Measurements from ENCODE around the gene ZNF787. TPM values are rescaled to one million over a fixed set of nuclear protein-coding genes. Genes with fewer than 3 reads are reported as not detected.

Gene ZNF787
- total RNA-seq, 2 experiments from 2014 or later: 24.2 to 26.1 TPM

DNA sequence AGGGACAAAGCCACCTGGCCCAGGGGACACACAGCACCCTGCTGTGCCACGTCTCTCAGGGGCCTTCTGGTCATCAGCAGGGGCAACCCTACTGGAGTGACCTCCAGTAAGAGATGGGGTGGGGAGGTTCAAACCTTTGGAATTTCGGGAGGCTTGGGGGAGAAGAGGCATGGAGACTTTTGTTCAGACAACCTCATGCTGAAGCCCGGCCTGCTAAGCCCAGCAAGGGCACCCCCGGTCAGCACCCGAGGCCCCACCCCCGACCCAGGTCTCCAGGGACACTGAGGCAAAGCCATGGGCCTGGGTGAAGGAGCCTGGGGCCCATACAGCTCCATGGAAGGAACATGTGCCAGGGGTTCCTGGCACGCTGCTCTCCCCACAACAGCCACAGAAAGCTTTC lies 23.3 kb downstream of the ZNF787 start:
- Mint-ChIP-seq H3K27me3 (ENCODE audit: low read depth) (no peaks in the 10 kb centered on the region), H3K9me3 (peaks cover 3% of the 10 kb centered on the region), H3K27ac (no peak overlapping the region), H3K36me3 (ENCODE audit: low read depth) (peaks cover 23% of the 10 kb centered on the region), H3K4me1 (ENCODE audit: low read depth) (peaks cover 6% of the 10 kb centered on the region), H3K4me3 (no peak overlapping the region)
- no peak for DNase-seq
- CTCF ChIA-PET: no interaction called here
- intact Hi-C loops (cut with micrococcal nuclease): no loop called here

DNA sequence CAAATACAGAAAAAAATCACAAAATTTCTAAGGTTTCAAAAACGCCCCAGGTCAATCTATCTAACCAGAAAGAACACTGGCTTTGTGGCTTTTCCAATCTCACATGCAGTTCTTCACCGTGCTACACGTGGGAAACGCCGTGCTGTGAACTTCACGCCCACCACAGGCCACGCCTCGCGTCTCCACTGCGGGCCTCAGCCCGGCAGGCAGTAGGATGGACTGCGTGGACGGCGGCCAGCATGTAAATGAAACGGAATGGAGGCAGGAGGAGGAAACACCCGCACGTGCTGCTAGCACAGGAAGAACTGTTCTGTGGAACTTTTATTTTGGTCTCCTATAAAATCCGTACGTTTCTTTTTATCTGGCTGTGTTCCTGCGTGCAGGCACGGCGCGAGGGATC lies 23.8 kb downstream of the ZNF787 start:
- CTCF ChIA-PET: no interaction called here
- Mint-ChIP-seq H3K27ac (no peak overlapping the region), H3K9me3 (peaks cover 5% of the 10 kb centered on the region), H3K27me3 (ENCODE audit: low read depth) (no peaks in the 10 kb centered on the region), H3K4me3 (no peak overlapping the region), H3K36me3 (ENCODE audit: low read depth) (peaks cover 25% of the 10 kb centered on the region), H3K4me1 (ENCODE audit: low read depth) (peaks cover 6% of the 10 kb centered on the region)
- DNase-seq: no peak
- intact Hi-C loops (cut with micrococcal nuclease): no loop called here

DNA sequence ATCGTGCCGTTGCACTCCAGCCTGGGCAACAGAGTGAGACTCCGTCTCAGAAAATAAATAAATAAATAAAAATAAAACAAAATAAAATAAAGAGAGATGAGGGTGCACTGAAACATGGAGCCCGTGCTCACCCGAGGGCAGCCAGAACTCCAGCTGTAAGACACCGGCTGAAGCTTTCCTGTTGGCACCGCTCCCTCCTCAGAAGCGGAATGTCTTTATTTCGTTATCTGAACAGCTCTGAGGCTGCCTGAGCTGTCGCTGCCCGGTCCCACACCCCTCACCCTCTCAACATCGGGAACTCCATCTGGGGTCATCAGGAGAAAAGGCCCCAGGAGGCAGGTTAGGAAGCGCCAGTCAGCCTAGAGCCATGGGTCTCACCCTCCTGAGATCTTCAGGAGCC lies 24.4 kb downstream of the ZNF787 start:
- DNase-seq: no peak
- peaks cover 5% of the 10 kb centered on the region for H3K9me3 Mint-ChIP-seq
- peaks cover 8% of the 10 kb centered on the region for H3K4me1 Mint-ChIP-seq (ENCODE audit: low read depth)
- CTCF ChIA-PET: interaction anchor here (1.9 kb wide), 1 partner anchor 8 kb away, joined by 9 read pairs; no protein-coding TSS in a partner anchor
- no peak overlapping the region for H3K27ac Mint-ChIP-seq
- peaks cover 25% of the 10 kb centered on the region for H3K36me3 Mint-ChIP-seq (ENCODE audit: low read depth)
- no peak overlapping the region for H3K4me3 Mint-ChIP-seq
- intact Hi-C loops (cut with micrococcal nuclease): no loop called here
- H3K27me3 Mint-ChIP-seq (ENCODE audit: low read depth): no peaks in the 10 kb centered on the region

DNA sequence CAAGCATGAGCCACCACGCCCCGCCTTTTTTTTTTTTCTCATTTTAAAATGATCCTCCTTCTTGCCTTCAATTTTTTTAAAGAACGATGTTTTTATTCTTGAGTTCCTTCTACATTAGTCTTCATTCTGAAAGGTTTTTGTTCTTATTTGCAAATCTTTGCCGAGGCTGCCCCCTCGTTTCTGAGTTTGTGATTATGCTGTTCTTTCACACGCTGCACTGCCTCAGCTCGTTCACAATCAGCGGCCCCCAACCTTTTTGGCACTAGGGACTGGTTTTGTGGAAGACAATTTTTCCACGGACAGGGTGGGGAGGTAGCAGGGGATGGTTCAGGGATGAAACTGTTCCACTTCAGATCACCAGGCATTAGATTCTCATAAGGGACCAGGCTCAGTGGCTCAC lies 26.6 kb downstream of the ZNF787 start:
- no peak overlapping the region for H3K4me3 Mint-ChIP-seq
- CTCF ChIA-PET: no interaction called here
- no peak overlapping the region for H3K27ac Mint-ChIP-seq
- peaks cover 31% of the 10 kb centered on the region for H3K36me3 Mint-ChIP-seq (ENCODE audit: low read depth)
- intact Hi-C loops (cut with micrococcal nuclease): no loop called here
- H3K4me1 Mint-ChIP-seq (ENCODE audit: low read depth): peaks cover 8% of the 10 kb centered on the region
- peaks cover 5% of the 10 kb centered on the region for H3K9me3 Mint-ChIP-seq
- DNase-seq: no peak
- H3K27me3 Mint-ChIP-seq (ENCODE audit: low read depth): no peaks in the 10 kb centered on the region

DNA sequence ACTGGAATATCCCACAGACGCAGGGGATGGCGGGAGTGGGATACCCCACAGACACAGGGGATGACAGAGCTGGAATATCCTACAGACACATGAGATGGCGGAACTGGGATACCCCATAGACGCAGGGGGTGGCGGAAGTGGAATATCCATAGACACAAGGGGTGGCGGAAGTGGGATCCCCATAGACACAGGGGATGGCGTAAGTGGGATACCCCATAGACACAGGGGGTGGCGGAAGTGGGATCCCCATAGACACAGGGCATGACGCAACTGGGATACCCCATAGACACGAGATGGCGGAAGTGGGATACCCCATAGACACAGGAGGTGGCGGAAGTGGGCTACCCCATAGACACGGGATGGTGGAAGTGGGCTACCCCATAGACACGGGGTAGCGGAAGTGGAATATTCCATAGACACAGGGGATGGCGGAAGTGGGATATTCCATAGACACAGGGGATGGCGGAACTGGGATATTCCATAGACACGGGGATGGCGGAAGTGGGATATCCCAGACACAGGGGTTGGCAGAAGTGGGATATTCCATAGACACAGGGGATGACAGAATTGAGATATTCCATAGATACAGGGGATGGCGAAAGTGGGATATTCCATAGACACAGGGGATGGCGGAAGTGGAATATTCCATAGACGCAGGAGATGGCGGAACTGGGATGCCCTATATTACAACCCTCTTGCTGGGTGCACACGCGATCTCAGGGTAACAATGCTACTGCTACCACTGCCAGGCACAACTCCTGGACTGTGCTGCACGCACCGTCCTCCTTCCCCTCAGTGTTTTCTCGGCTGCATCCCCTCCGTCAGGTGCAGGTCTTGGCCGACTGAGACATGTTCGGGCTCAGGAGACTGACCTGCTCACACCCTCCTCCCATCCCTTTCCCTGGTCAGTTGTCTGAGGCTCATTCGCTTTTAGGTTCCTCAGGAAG lies 28.1 kb downstream of the ZNF787 start:
- Mint-ChIP-seq H3K4me1 (ENCODE audit: low read depth) (peaks cover 8% of the 10 kb centered on the region), H3K4me3 (no peak overlapping the region), H3K27me3 (ENCODE audit: low read depth) (no peaks in the 10 kb centered on the region), H3K27ac (no peak overlapping the region), H3K36me3 (ENCODE audit: low read depth) (peaks cover 33% of the 10 kb centered on the region), H3K9me3 (peaks cover 5% of the 10 kb centered on the region)
- no peak for DNase-seq
- intact Hi-C loops (cut with micrococcal nuclease): no loop called here
- CTCF ChIA-PET: no interaction called here

DNA sequence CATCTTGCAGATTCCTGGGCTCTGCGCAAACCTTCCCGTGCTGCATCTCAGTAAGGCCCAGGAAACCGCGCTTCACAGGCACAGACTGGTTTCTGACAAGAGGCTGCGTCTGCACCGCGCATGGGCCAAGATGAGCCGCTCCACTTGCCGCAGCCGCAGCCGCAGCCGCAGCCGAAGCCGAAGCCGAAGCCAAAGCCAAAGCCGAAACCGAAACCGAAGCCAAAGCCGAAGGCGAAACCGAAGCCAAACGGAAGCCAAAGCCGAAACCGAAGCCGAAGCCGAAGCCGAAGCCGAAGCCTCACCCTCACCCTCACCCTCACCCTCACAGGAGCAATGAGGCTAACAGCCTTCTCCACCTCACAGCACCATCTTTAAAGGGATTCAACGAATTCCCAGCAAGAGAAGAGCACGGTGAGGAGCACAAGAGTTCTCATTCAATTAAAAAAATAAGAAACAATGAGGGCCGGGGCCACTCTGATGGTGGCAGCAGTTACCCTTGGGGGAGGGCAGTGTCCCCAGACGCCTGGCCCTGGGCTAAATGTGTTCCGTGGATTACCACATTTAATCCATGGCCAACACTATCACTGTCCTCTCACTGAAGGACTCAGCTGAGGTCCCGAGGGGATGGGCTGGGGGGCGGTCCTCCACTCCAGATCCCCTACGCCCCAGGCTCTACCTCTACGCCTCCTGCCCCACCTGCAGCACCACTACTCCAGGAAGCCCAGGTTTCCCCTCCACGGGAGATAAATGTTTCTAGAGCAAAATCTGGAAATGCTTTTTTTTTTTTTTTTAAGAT lies 29.1 kb downstream of the ZNF787 start:
- Mint-ChIP-seq H3K4me1 (ENCODE audit: low read depth) (peaks cover 8% of the 10 kb centered on the region), H3K36me3 (ENCODE audit: low read depth) (peaks cover 36% of the 10 kb centered on the region)
- intact Hi-C loops (cut with micrococcal nuclease): no loop called here

DNA sequence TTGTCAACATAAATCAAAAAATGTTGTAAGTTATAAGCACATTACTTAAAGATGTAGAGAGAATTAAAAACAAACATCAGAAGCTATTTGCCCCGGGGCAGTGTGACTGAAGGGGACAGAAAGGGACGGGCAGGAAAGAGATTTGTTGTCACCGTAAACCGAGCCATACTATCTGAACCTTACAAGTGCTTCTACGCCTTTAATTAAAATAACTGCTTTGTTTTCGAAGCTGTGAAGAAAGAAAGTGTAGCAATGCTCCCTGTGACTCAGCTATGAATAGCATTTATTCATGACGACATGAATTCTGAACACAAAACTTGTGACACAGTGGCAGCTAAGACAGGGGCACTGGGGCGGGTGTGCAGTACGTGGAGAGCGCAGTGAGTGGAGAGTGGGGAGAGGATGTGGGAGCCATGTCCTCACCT lies 30.0 kb downstream of the ZNF787 start:
- Mint-ChIP-seq H3K4me1 (ENCODE audit: low read depth) (peaks cover 8% of the 10 kb centered on the region), H3K27me3 (ENCODE audit: low read depth) (no peaks in the 10 kb centered on the region), H3K36me3 (ENCODE audit: low read depth) (peaks cover 36% of the 10 kb centered on the region), H3K9me3 (peaks cover 5% of the 10 kb centered on the region), H3K27ac (no peak overlapping the region), H3K4me3 (no peak overlapping the region)
- no peak for DNase-seq
- CTCF ChIA-PET: no interaction called here
- intact Hi-C loops (cut with micrococcal nuclease): no loop called here

More for the DNA sequence above, 29.1 kb downstream of the ZNF787 start:
- no peak for DNase-seq
- peaks cover 5% of the 10 kb centered on the region for H3K9me3 Mint-ChIP-seq
- no peak overlapping the region for H3K27ac Mint-ChIP-seq
- H3K27me3 Mint-ChIP-seq (ENCODE audit: low read depth): no peaks in the 10 kb centered on the region
- CTCF ChIA-PET: no interaction called here
- no peak overlapping the region for H3K4me3 Mint-ChIP-seq

DNA sequence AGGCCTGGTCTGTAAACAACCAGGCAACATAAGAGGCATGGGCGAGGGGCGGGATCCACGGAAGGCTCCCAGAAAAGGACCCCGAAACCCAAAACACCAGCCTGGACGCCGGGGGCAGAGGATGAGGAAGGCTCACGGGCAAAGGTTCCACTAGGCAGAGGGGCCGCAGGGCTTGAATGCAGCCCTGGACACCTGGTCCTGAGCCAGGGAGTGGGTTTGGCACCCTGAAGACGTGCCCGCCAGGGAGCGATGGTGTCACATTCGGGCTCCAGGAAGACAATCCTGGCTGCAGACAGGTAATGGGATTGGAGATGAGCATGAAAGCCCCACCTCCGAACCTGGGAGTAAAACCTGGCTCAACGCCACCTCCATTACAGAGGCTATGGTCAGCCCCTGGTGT lies 31.8 kb downstream of the ZNF787 start:
- no peak for DNase-seq
- peaks cover 8% of the 10 kb centered on the region for H3K4me1 Mint-ChIP-seq (ENCODE audit: low read depth)
- H3K9me3 Mint-ChIP-seq: peaks cover 5% of the 10 kb centered on the region
- H3K27ac Mint-ChIP-seq: no peak overlapping the region
- no peaks in the 10 kb centered on the region for H3K27me3 Mint-ChIP-seq (ENCODE audit: low read depth)
- intact Hi-C loops (cut with micrococcal nuclease): loop anchor here (10.0 kb wide), 1 partner anchor 225 kb away; the partner anchor contains the start of gene ZSCAN5A
- peaks cover 28% of the 10 kb centered on the region for H3K36me3 Mint-ChIP-seq (ENCODE audit: low read depth)
- CTCF ChIA-PET: interaction anchor here (1.2 kb wide), 1 partner anchor 10 kb away, joined by 3 read pairs; no protein-coding TSS in a partner anchor
- no peak overlapping the region for H3K4me3 Mint-ChIP-seq

DNA sequence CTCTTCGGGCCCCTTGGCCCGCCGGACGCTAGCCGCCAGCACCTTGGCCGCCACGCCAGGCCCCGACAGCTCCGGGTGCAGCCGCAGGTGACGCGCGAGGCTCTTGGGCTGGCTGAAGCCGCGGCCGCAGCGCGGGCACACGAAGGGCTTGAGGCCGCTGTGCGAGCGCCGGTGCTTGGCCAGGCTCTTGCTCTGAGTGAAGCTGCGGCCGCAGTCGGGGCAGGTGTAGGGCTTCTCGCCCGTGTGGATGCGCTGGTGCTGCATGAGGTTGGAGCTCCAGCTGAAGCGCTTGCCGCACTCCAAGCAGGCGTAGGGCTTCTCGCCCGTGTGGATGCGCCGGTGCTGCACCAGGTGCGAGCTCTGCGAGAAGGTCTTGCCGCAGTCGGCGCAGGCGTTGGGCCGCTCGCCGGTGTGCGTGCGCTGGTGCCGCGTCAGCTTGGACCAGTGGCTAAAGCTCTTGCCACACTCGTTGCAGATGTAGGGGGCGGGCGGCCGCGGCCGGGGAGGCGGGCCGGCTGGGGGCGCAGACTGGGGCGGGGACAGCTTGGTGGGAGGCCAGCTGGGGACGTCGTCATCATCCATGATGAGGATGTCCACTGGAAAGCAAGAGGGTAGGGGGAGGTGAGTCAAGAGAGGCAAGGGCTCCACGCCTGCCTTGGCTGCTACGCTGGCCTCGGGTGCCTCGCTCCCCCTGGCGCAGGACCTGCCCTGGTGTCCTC lies 32.4 kb downstream of the ZNF787 start:
- Mint-ChIP-seq H3K27me3 (ENCODE audit: low read depth) (no peaks in the 10 kb centered on the region), H3K27ac (no peak overlapping the region), H3K4me3 (no peak overlapping the region), H3K4me1 (ENCODE audit: low read depth) (peaks cover 8% of the 10 kb centered on the region), H3K9me3 (peaks cover 5% of the 10 kb centered on the region), H3K36me3 (ENCODE audit: low read depth) (peaks cover 24% of the 10 kb centered on the region)
- no peak for DNase-seq
- CTCF ChIA-PET: no interaction called here
- intact Hi-C loops (cut with micrococcal nuclease): loop anchor here (10.0 kb wide), 1 partner anchor 226 kb away; the partner anchor contains the start of gene ZSCAN5A

DNA sequence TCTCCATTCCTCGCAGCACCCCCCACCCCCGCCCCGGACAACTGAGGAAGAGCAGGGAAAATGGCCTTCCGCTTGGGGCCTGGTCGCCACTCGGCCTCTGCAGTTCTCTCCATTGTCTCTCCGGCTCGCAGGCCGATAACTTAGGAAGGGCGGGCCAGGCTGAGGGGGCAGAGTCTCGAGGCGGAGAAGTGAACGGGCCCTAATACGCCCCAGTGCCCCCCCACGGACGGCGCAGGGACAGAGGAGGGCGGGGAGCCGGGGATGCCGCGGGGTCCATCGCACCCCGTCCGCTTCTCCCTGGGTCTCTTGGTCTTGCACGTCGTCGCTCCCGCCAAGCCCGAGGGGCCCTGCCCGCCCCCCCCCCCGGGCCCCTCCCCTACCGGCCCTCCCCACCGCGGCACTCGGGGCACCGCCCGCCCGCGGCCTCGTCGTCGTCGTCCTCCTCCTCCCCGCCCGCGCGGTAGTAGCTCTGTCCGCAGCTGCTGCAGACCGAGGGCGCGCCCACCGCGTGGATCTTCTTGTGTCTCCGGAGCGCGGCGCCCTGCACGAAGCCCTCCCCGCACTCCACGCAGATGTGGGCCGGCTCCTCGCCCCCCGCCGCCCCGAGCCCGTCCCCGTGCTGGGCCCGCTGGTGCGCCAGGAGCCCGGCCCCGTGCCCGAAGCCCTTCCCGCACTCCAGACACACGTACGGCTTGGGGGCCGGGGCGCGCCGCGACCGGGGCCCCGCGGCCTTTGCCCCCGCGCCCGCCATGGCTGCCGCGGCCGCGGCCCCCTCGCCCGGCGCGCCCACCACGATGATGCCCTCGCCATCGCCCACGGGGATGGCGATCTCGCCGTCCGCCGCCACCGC lies 33.2 kb downstream of the ZNF787 start:
- H3K27ac Mint-ChIP-seq: no peak overlapping the region

DNA sequence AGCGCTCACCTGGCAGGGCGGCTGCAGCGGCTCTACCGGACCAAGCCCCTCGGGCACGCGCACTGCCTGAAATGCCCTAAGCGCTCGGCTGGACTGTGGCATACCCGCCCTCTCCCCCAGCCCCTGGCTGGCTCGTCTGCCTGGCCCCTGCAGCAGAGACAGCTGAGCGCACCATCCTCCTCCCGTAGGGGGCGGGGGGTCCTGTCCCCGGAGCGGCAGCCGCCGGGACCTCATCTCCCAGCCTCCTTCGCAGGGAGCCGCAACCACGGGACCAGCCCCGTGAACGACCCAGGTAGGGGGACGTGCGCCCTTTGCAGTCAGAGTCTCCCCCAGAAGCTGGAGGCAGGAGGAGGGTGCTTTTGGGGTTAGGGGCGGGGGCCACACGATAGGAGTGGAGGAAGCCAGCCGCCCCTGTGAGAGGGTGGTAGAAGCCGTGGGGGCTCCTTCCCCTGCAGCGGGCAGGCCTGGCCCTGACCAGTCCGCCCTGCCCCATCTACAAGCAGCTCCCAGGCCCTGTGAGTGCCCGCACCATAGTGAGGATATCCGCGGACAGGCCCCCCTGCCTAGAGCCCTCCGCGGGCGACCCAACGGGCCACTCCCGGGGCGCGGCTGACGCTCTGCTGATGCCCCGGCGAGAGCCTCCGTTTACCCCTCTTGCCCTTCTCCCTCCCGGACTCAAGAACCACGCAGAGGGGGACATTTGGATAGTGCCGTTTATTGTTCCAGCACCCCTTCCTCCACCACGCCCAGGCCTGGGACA lies 34.2 kb downstream of the ZNF787 start:
- H3K36me3 Mint-ChIP-seq (ENCODE audit: low read depth): peaks cover 14% of the 10 kb centered on the region
- no peak for DNase-seq
- H3K27me3 Mint-ChIP-seq (ENCODE audit: low read depth): peaks cover 2% of the 10 kb centered on the region
- CTCF ChIA-PET: no interaction called here
- no peak overlapping the region for H3K27ac Mint-ChIP-seq
- no peaks in the 10 kb centered on the region for H3K9me3 Mint-ChIP-seq
- H3K4me3 Mint-ChIP-seq: no peak overlapping the region
- no peaks in the 10 kb centered on the region for H3K4me1 Mint-ChIP-seq (ENCODE audit: low read depth)
- intact Hi-C loops (cut with micrococcal nuclease): loop anchor here (10.0 kb wide), 1 partner anchor 228 kb away; the partner anchor contains the start of gene ZSCAN5A

More for the DNA sequence above, 33.2 kb downstream of the ZNF787 start:
- Mint-ChIP-seq H3K27me3 (ENCODE audit: low read depth) (no peaks in the 10 kb centered on the region), H3K4me1 (ENCODE audit: low read depth) (peaks cover 3% of the 10 kb centered on the region), H3K9me3 (peaks cover 3% of the 10 kb centered on the region), H3K36me3 (ENCODE audit: low read depth) (peaks cover 17% of the 10 kb centered on the region), H3K4me3 (no peak overlapping the region)
- intact Hi-C loops (cut with micrococcal nuclease): loop anchor here (10.0 kb wide), 1 partner anchor 227 kb away; the partner anchor contains the start of gene ZSCAN5A
- DNase-seq: no peak
- CTCF ChIA-PET: no interaction called here

All from activated naive CD4-positive, alpha-beta T cell treated with anti-CD3 and anti-CD28 coated beads for 36 hours (primary cell).